GM19240 (cell line): ENCODE data around the gene ZNF334.

Experiments used
- DNase-seq: peaks from one replicate; pipeline ENCODE4 v3.0.0; 2011; ENCODE audit warnings: low spot score; ENCODE audit not compliant: insufficient read length

The ZNF334 gene

GRCh38 chr20:46488451-46488850 is 24.9 kb downstream of the ZNF334 start:
- no peak for DNase-seq

GRCh38 chr20:46487628-46488027 is 25.7 kb downstream of the ZNF334 start:
- DNase-seq, result no peak

GRCh38 chr20:46485431-46485830 is 27.9 kb downstream of the ZNF334 start:
- no peak for DNase-seq

GRCh38 chr20:46484954-46485353 is 28.4 kb downstream of the ZNF334 start:
- DNase-seq, result no peak

GRCh38 chr20:46483879-46484278 is 29.5 kb downstream of the ZNF334 start:
- DNase-seq, result no peak

- no peak for DNase-seq
These were observed 30.5 kb downstream of the ZNF334 start for GRCh38 chr20:46482864-46483263.

- DNase-seq, result no peak
These were observed 35.7 kb downstream of the ZNF334 start for GRCh38 chr20:46477640-46478039.

GRCh38 chr20:46477225-46477624 is 36.1 kb downstream of the ZNF334 start:
- no peak for DNase-seq

GRCh38 chr20:46468508-46468907 is 44.9 kb downstream of the ZNF334 start:
- DNase-seq, result no peak

- no peak for DNase-seq
These were observed 48.9 kb downstream of the ZNF334 start for GRCh38 chr20:46464451-46464850.

GRCh38 chr20:46463852-46464251 is 49.5 kb downstream of the ZNF334 start:
- DNase-seq, result no peak

GRCh38 chr20:46461808-46462207 is 51.6 kb downstream of the ZNF334 start:
- no peak for DNase-seq

GRCh38 chr20:46458866-46459750 is 54.3 kb downstream of the ZNF334 start:
- no peak for DNase-seq

GRCh38 chr20:46456255-46457028 is 56.9 kb downstream of the ZNF334 start:
- DNase-seq, result no peak

GRCh38 chr20:46455729-46456128 is 57.6 kb downstream of the ZNF334 start:
- no peak for DNase-seq
